Heart right ventricle (tissue), 16 donors: ENCODE data around the gene KCNMA1. TPM values are rescaled to one million over a fixed set of nuclear protein-coding genes. Genes with fewer than 3 reads are reported as not detected.

Experiments
- ATAC-seq, 8 donors: fragments of 200-7000 bp; cut with Tn5 transposase; one replicate each; pipeline ENCODE4 v1.9.1; 2020; ENCODE audit warnings: mild to moderate bottlenecking in 8 of 8, moderate library complexity in 8 of 8, moderate number of reproducible peaks in 1 of 8
- DNase-seq, 2 donors: peaks; one replicate each; pipeline ENCODE4 v3.0.0-alpha.2; 2020
- H3K27ac ChIP-seq, 10 donors: fragments of 200-600 bp; sonication (generic) in 2 of 10; one replicate each; pipeline versions ENCODE4 v1.5.0 to v1.8.0; 2020 to 2022; ENCODE audit warnings: mild to moderate bottlenecking in 3 of 10
- H3K27me3 ChIP-seq, 7 donors: fragments of 200-600 bp; one replicate each; pipeline ENCODE4 v1.8.0; 2021 to 2022; ENCODE audit warnings: mild to moderate bottlenecking in 2 of 7
- H3K36me3 ChIP-seq, 9 donors: fragments of 200-600 bp; sonication (generic) in 1 of 9; one replicate each; pipeline versions ENCODE4 v1.5.0 to v1.8.0; 2020 to 2022; ENCODE audit warnings: mild to moderate bottlenecking in 2 of 9
- H3K4me1 ChIP-seq, 9 donors: fragments of 200-600 bp; sonication (generic) in 1 of 9; one replicate each; pipeline versions ENCODE4 v1.5.0 to v1.8.0; 2020 to 2022; ENCODE audit warnings: mild to moderate bottlenecking in 4 of 9
- H3K4me3 ChIP-seq, 10 donors: fragments of 200-600 bp; sonication (generic) in 2 of 10; one replicate each; pipeline versions ENCODE4 v1.5.0 to v1.8.0; 2020 to 2022; ENCODE audit warnings: mild to moderate bottlenecking in 7 of 10, moderate library complexity in 2 of 10
- H3K9me3 ChIP-seq, 11 donors: fragments of 200-600 bp in 10 of 11; sonication (generic) in 2 of 11; one replicate each; pipeline versions ENCODE4 v1.5.0 to v1.8.0; 2013 to 2022; ENCODE audit warnings: mild to moderate bottlenecking in 2 of 11, control low read depth in 1 of 11, moderate library complexity in 1 of 11
- WGBS, 2 donors: extraction: QIAGEN DNeasy Blood & Tissue Kit; methylation state at CpG; one replicate each; pipeline ENCODE4 v1.1.7; 2013; ENCODE audit warnings: inconsistent platforms in 1 of 2; 5-methylcytosine and 5-hydroxymethylcytosine counted together
- intact Hi-C, 10 donors: fragments of 100-400 bp; cut with DNase I; formaldehyde crosslinking; loops; one replicate each; pipeline versions ENCODE4 v1.11.1 to v1.14.2; 2022
- polyA plus RNA-seq, 2 donors: library from polyadenylated mRNA; stranded (reverse); fragments of 200-250 nt; gene quantifications; one replicate each; pipeline ENCODE4 v1.2.3, GENCODE V29; 2013
- total RNA-seq, 10 donors: library from RNA; stranded (reverse); fragmentation: NEBNext Ultra II Directional in 3 of 10; extraction: Animal tissue kit (Norgen Biotek cat#: 25700) in 3 of 10; gene quantifications; one replicate each; pipeline versions ENCODE4 v1.2.1 to v1.2.4, GENCODE V29; 2021 to 2023
- TF ChIP-seq, protein P1 (sequence below), 9 donors: fragments of 200-600 bp; sonication (generic) in 2 of 9; IDR thresholded peaks; one replicate each; pipeline versions ENCODE4 v1.5.0 to v1.8.0; 2021 to 2022; ENCODE audit warnings: antibody characterized with exemption in 9 of 9, mild to moderate bottlenecking in 5 of 9, moderate library complexity in 1 of 9
- donor health status: Arrhythmogenic right ventricular cardiomyopathy.
- donor health status: ischemic (EF 13 %, LVEDD 7.1; RV severe dilation, severe dysfunction).
- donor health status: healthy with polysubstance abuse.
- donor health status: DM: no; HTN: yes; CAD: no.
- donor health status: DM: no; HTN: no; CAD: no.
- donor health status: ischemic (EF 25% LVEDD 6.9; RV normal size, moderate dysfunction).
- donor health status: ischemic (EF 25% LVEDD 5.7; RV mildly dilated, moderate dysfunction).
- donor health status: healthy.
- donor health status: DM: yes; HTN: yes; CAD: no.
- donor health status: Ischemic cardiomyopathy.
- donor health status: ischemic (EF 35%, LVEDD 5.7; RV mildly dilated, moderate dysfunction).
- donor health status: nonischemic (EF 11% LVEDD 7.7; RV severe dilation, severe dysfunction).
- donor health status: DM: yes; HTN: yes; CAD: no.
- donor health status: PGD.
- donor health status: ischemic (EF 29% LVEDD 5.4; RV normal size, mild dysfunction).
- donor health status: nonischemic (EF 23%, LVEDD 6.1; RV moderate dilation, normal function).

The KCNMA1 gene
- total and polyA plus RNA-seq, 12 donors = 0.59 to 5.3 (median 1.6) TPM

DNA sequence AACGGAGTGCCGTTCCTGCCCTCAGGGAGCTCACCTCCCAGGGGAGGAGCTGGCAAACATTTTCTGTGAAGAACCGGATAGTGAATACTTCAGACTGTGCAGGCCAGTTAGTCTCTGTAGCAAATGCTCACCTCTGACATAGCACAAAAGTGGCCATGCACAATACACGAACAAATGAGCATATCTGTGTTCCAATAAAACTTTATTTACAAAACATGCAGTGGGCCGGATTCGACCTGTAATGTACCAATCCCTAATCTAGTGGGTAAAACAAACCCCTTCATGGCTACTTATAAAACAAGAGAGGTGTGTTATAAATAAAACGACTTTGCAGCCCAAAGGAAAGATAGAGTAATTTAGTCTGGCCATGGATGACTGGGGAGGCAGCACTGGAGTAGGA is 48.7 kb downstream of the KCNMA1 start:
- intact Hi-C loops = no loop called here
- 83 to 87% methylated on average over 7 of the region's 7 CpGs for WGBS, 2 donors

DNA sequence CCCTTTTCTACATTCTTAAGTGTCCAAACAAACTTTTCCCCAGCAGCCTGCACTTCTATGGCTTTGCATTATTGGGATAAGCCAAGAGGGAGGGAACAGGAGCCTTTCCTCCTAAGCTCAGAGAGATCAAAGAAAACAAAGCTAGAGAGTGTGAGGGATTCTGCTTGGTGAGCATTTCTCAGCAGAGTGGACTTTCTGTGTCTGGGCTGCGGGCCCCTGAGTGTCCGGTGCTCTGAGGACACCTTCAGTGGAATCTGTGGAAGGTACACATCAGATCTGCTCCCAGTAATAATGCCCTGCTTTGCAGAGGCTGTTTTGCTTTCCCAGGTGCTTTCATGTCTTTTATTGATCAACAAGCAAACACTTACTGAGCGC is 50.2 kb downstream of the KCNMA1 start:
- H3K27ac ChIP-seq = peak overlapping the region in 1 of 10 donors; percentile 44
- no peaks in the 10 kb centered on the region for H3K9me3 ChIP-seq
- 97 to 98% methylated on average over 3 of the region's 3 CpGs for WGBS, 2 donors
- H3K4me3 ChIP-seq = no peak overlapping the region
- peaks cover 0 to 11% (median 0%) of the 10 kb centered on the region in 9 donors for H3K4me1 ChIP-seq
- intact Hi-C loops = no loop called here
- H3K27me3 ChIP-seq = peaks cover 0 to 4% (median 0%) of the 10 kb centered on the region in 7 donors
- ATAC-seq = no peak
- no peaks in the 10 kb centered on the region for H3K36me3 ChIP-seq
- TF ChIP-seq, protein P1, sequence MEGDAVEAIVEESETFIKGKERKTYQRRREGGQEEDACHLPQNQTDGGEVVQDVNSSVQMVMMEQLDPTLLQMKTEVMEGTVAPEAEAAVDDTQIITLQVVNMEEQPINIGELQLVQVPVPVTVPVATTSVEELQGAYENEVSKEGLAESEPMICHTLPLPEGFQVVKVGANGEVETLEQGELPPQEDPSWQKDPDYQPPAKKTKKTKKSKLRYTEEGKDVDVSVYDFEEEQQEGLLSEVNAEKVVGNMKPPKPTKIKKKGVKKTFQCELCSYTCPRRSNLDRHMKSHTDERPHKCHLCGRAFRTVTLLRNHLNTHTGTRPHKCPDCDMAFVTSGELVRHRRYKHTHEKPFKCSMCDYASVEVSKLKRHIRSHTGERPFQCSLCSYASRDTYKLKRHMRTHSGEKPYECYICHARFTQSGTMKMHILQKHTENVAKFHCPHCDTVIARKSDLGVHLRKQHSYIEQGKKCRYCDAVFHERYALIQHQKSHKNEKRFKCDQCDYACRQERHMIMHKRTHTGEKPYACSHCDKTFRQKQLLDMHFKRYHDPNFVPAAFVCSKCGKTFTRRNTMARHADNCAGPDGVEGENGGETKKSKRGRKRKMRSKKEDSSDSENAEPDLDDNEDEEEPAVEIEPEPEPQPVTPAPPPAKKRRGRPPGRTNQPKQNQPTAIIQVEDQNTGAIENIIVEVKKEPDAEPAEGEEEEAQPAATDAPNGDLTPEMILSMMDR (IDR thresholded peaks at IDR 0.05) = no peak
- no peak for DNase-seq

More for the DNA sequence above, 48.7 kb downstream of the KCNMA1 start:
- TF ChIP-seq, protein P1 (IDR thresholded peaks at IDR 0.05) = no peak
- ATAC-seq (no peak), DNase-seq (no peak)
- no peak overlapping the region for H3K4me3 ChIP-seq
- H3K27me3 ChIP-seq = peaks cover 0 to 7% (median 0%) of the 10 kb centered on the region in 7 donors
- no peak overlapping the region for H3K27ac ChIP-seq
- no peaks in the 10 kb centered on the region for H3K9me3 ChIP-seq
- no peaks in the 10 kb centered on the region for H3K36me3 ChIP-seq
- H3K4me1 ChIP-seq = peaks cover 0 to 22% (median 0%) of the 10 kb centered on the region in 9 donors

DNA sequence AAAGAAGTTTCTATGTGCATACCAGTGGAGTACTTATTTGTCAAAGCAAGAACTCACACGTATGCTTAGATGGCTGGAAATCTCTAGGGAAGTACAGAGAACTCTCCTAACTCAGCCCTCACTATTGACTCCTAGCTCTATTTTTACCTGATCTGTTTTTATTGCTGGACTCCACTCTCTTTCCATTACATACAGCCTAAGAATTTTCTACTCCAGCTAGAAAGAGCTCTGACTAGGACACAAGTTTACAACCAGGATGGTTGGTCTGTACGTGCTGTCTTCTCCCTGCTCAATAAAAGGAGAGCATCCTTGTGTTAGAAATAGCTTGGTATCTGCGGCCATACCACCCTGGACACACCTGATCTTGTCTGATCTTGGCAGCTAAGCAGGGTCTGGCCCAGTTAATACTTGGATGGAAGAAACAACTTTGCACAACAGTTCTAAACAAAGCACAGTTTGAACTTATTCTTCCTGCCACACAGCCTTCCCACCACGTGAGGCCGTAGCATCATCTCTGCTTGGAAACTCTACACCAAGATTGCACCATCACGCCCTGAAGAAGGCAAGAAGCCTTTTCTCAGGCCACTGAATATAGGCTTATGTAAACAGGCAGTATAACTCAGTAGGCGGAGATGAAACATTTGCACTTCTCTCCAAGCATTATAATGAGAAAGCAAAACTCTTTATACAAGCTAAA is 50.7 kb downstream of the KCNMA1 start:
- intact Hi-C loops = no loop called here
- Histone ChIP-seq H3K4me3 (no peak overlapping the region), H3K27ac (peak overlapping the region in 1 of 10 donors; percentile 44), H3K36me3 (no peaks in the 10 kb centered on the region), H3K27me3 (peaks cover 0 to 4% (median 0%) of the 10 kb centered on the region in 7 donors), H3K4me1 (peaks cover 0 to 11% (median 0%) of the 10 kb centered on the region in 9 donors), H3K9me3 (no peaks in the 10 kb centered on the region)
- ATAC-seq (peak in 1 of 8 donors; percentile 44), DNase-seq (no peak)
- TF ChIP-seq, protein P1 (IDR thresholded peaks at IDR 0.05) = no peak
- WGBS, 2 donors = 69 to 73% methylated on average over 7 of the region's 7 CpGs

DNA sequence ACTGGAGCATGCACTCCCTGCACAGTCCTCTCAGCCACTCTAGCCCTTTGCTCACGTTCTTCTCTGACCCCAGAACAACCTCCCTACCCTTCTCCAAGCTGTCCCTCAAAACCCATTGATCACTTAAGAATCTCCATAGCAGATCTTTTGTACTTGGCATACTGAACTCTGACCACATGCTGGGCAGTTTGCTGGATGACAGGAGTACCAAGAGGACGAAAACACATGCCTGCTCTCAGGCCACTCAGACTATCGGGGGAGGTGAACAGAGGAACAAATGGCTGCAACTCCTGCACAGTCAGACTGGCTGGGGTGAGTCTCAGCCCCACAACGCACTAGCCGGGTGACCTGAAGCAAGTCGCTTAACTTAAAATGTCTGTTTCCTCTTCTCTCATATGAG is 52.7 kb downstream of the KCNMA1 start:
- no peak for DNase-seq
- peaks cover 0 to 8% (median 0%) of the 10 kb centered on the region in 9 donors for H3K4me1 ChIP-seq

More for the DNA sequence above, 52.7 kb downstream of the KCNMA1 start:
- H3K27me3 ChIP-seq = peaks cover 0 to 4% (median 0%) of the 10 kb centered on the region in 7 donors
- intact Hi-C loops = no loop called here
- 81 to 84% methylated on average over 6 of the region's 6 CpGs for WGBS, 2 donors
- TF ChIP-seq, protein P1 (IDR thresholded peaks at IDR 0.05) = no peak
- no peak overlapping the region for H3K27ac ChIP-seq
- no peaks in the 10 kb centered on the region for H3K9me3 ChIP-seq
- ATAC-seq = no peak
- no peaks in the 10 kb centered on the region for H3K36me3 ChIP-seq
- no peak overlapping the region for H3K4me3 ChIP-seq
